GM23338 (cell line): ENCODE data around the gene APBB1IP. TPM values are rescaled to one million over a fixed set of nuclear protein-coding genes. Genes with fewer than 3 reads are reported as not detected.

Experiments used
- ATAC-seq: fragments of 200-7000 bp; cut with Tn5 transposase; 3 replicates; pipeline ENCODE4 v1.9.1; 2020
- DNase-seq: peaks from one replicate; pipeline ENCODE4 v3.0.0-alpha.2; 2015; ENCODE audit warnings: low spot score
- H2AFZ ChIP-seq: fragments of 200-600 bp; sonication (generic); 2 replicates; pipeline ENCODE4 v1.8.0; 2016; ENCODE audit warnings: antibody characterized with exemption, mild to moderate bottlenecking, moderate library complexity
- H3F3A ChIP-seq: fragments of 200-600 bp; sonication (generic); replicated peaks from 2 replicates; pipeline ENCODE4 v1.8.0; 2017; ENCODE audit warnings: antibody characterized with exemption, mixed run types, low read depth
- H3K27ac ChIP-seq: fragments of 200-600 bp; sonication (generic); 2 replicates; pipeline ENCODE4 v1.6.1; 2016; ENCODE audit warnings: low read depth
- H3K27me3 ChIP-seq: fragments of 200-600 bp; sonication (generic); 2 replicates; pipeline ENCODE4 v1.8.0; 2016; ENCODE audit warnings: mild to moderate bottlenecking, mixed run types, moderate library complexity; ENCODE audit not compliant: insufficient read depth
- H3K36me3 ChIP-seq: fragments of 200-600 bp; sonication (generic); 2 replicates; pipeline ENCODE4 v1.8.0; 2016; ENCODE audit warnings: mild to moderate bottlenecking; ENCODE audit not compliant: insufficient read depth
- H3K4me1 ChIP-seq: fragments of 200-600 bp; sonication (generic); 2 replicates; pipeline ENCODE4 v1.8.0; 2016; ENCODE audit warnings: mild to moderate bottlenecking, moderate library complexity; ENCODE audit not compliant: insufficient read depth
- H3K4me2 ChIP-seq: fragments of 200-600 bp; sonication (generic); 2 replicates; pipeline ENCODE4 v1.7.1; 2017; ENCODE audit warnings: mixed run types
- H3K4me3 ChIP-seq: fragments of 200-600 bp; sonication (generic); 2 replicates; pipeline ENCODE4 v1.6.1; 2016; ENCODE audit warnings: mixed run types
- H3K79me2 ChIP-seq: fragments of 200-600 bp; sonication (generic); replicated peaks from 2 replicates; pipeline ENCODE4 v1.8.0; 2017; ENCODE audit warnings: mild to moderate bottlenecking; ENCODE audit not compliant: insufficient read depth
- H3K9me2 ChIP-seq: fragments of 200-600 bp; sonication (generic); 2 replicates; pipeline ENCODE4 v1.8.0; 2017; ENCODE audit not compliant: insufficient read depth
- H4K20me1 ChIP-seq: fragments of 200-600 bp; sonication (generic); replicated peaks from 2 replicates; pipeline ENCODE4 v1.8.0; 2017; ENCODE audit warnings: mild to moderate bottlenecking; ENCODE audit not compliant: insufficient read depth
- H3K27ac Mint-ChIP-seq: 2 replicates; pipeline ENCODE4 v1.8.0; 2020; ENCODE audit warnings: inconsistent platforms, mild to moderate bottlenecking, moderate library complexity, mixed read lengths
- H3K27me3 Mint-ChIP-seq: 3 replicates; pipeline ENCODE4 v1.8.0; 2022; ENCODE audit warnings: low read depth, mild to moderate bottlenecking, moderate library complexity, mixed read lengths, inconsistent platforms; ENCODE audit not compliant: insufficient read depth, poor library complexity
- H3K36me3 Mint-ChIP-seq: 3 replicates; pipeline ENCODE4 v1.8.0; 2021; ENCODE audit warnings: low read depth, mild to moderate bottlenecking, inconsistent platforms, moderate library complexity, mixed read lengths
- H3K4me1 Mint-ChIP-seq: 3 replicates; pipeline ENCODE4 v1.8.0; 2020; ENCODE audit warnings: mild to moderate bottlenecking, inconsistent platforms, mixed read lengths
- H3K4me3 Mint-ChIP-seq: 3 replicates; pipeline ENCODE4 v1.8.0; 2021; ENCODE audit warnings: moderate library complexity, mild to moderate bottlenecking, inconsistent platforms, mixed read lengths
- H3K9me3 Mint-ChIP-seq: 3 replicates; pipeline ENCODE4 v1.8.0; 2020; ENCODE audit warnings: moderate library complexity, mild to moderate bottlenecking, inconsistent platforms, mixed read lengths
- CREB1 ChIP-seq: fragments of 250-450 bp; sonication (Bioruptor Pico); IDR thresholded peaks from 2 replicates; pipeline ENCODE4 v1.5.0; 2020; ENCODE audit warnings: low read depth, mild to moderate bottlenecking, moderate library complexity
- EZH2 ChIP-seq: fragments of 200-600 bp; sonication (generic); IDR thresholded peaks from one replicate; pipeline ENCODE4 v1.8.0; 2017; ENCODE audit warnings: antibody characterized with exemption, mild to moderate bottlenecking, low read depth; ENCODE audit not compliant: unreplicated experiment
- EZH2phosphoT487 ChIP-seq: fragments of 200-600 bp; sonication (generic); IDR thresholded peaks from one replicate; pipeline ENCODE4 v1.8.1; 2018; ENCODE audit warnings: antibody characterized with exemption; ENCODE audit not compliant: unreplicated experiment
- JUNB ChIP-seq: IDR thresholded peaks from one replicate; pipeline ENCODE4 v1.6.1; 2016; ENCODE audit warnings: antibody characterized with exemption; ENCODE audit not compliant: unreplicated experiment
- NANOG ChIP-seq: IDR thresholded peaks from 2 replicates; pipeline ENCODE4 v1.6.1; 2016; ENCODE audit warnings: antibody characterized with exemption, borderline replicate concordance
- POLR2AphosphoS5 ChIP-seq: IDR thresholded peaks from 2 replicates; pipeline ENCODE4 v1.6.1; 2016; ENCODE audit warnings: antibody characterized with exemption, low read depth
- STAT1 ChIP-seq: IDR thresholded peaks from one replicate; pipeline ENCODE4 v1.6.1; 2016; ENCODE audit warnings: antibody characterized with exemption; ENCODE audit not compliant: unreplicated experiment
- ZNF114 ChIP-seq: fragments of 250-450 bp; sonication (Bioruptor Pico); IDR thresholded peaks from 2 replicates; pipeline ENCODE4 v1.5.0; 2020; ENCODE audit warnings: mild to moderate bottlenecking, moderate library complexity
- ZNF331 ChIP-seq: fragments of 250-450 bp; sonication (Bioruptor Pico); IDR thresholded peaks from 2 replicates; pipeline ENCODE4 v1.5.0; 2020; ENCODE audit warnings: low read depth, mild to moderate bottlenecking, moderate library complexity
- polyA plus RNA-seq: library from polyadenylated mRNA; unstranded; fragments of >200 nt; fragmentation: Nextera tagmentation; extraction: Ambion mirVana; gene quantifications from 2 replicates; pipeline ENCODE4 v1.2.1, GENCODE V29; 2016
- total RNA-seq: library from RNA; depleted of rRNA; stranded (reverse); fragments of >200 nt; shearing (Covaris generic); gene quantifications from 2 replicates; pipeline ENCODE4 v1.2.3, GENCODE V29; 2014
- TF ChIP-seq, protein P1 (sequence below): fragments of 250-450 bp; sonication (Bioruptor Pico); IDR thresholded peaks from 2 replicates; pipeline ENCODE4 v1.5.0; 2020; ENCODE audit warnings: mild to moderate bottlenecking, moderate library complexity
- TF ChIP-seq, protein P2 (sequence below): IDR thresholded peaks from 2 replicates; pipeline ENCODE4 v1.6.1; 2016; ENCODE audit warnings: antibody characterized with exemption
- TF ChIP-seq, protein P3 (sequence below), 2 experiments: fragments of 200-600 bp in 1 of 2; sonication (generic) in 1 of 2; conservative IDR thresholded peaks; 2 replicates each; pipeline versions ENCODE4 v1.5.1 to v1.6.1; 2016 to 2017; ENCODE audit warnings: antibody characterized with exemption in 2 of 2, low read depth in 2 of 2, mild to moderate bottlenecking in 2 of 2, moderate library complexity in 1 of 2

The APBB1IP gene
- total and polyA plus RNA-seq, 2 experiments from 2014 or later: 0.14 to 0.16 TPM

DNA sequence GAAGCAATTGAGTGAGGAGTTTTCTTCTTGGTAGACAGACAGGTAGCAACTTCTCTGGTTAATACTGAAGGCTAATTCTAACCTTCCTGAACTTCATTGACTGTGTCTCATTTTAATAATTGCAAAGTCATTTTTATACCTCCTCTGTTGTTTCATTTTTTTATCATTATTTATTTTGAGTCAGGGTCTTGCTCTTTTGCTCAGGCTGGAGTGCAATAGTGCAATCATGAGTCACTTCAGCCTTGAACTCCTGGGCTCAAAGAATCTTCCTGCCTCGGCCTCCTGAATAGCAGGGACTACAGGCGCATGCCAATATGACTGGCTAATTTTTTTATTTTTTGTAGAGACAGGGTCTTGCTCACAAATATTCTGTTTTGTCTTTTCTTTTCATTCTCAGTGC, 45.4 kb downstream of the APBB1IP start (continued):
- TF ChIP-seq, protein P1, sequence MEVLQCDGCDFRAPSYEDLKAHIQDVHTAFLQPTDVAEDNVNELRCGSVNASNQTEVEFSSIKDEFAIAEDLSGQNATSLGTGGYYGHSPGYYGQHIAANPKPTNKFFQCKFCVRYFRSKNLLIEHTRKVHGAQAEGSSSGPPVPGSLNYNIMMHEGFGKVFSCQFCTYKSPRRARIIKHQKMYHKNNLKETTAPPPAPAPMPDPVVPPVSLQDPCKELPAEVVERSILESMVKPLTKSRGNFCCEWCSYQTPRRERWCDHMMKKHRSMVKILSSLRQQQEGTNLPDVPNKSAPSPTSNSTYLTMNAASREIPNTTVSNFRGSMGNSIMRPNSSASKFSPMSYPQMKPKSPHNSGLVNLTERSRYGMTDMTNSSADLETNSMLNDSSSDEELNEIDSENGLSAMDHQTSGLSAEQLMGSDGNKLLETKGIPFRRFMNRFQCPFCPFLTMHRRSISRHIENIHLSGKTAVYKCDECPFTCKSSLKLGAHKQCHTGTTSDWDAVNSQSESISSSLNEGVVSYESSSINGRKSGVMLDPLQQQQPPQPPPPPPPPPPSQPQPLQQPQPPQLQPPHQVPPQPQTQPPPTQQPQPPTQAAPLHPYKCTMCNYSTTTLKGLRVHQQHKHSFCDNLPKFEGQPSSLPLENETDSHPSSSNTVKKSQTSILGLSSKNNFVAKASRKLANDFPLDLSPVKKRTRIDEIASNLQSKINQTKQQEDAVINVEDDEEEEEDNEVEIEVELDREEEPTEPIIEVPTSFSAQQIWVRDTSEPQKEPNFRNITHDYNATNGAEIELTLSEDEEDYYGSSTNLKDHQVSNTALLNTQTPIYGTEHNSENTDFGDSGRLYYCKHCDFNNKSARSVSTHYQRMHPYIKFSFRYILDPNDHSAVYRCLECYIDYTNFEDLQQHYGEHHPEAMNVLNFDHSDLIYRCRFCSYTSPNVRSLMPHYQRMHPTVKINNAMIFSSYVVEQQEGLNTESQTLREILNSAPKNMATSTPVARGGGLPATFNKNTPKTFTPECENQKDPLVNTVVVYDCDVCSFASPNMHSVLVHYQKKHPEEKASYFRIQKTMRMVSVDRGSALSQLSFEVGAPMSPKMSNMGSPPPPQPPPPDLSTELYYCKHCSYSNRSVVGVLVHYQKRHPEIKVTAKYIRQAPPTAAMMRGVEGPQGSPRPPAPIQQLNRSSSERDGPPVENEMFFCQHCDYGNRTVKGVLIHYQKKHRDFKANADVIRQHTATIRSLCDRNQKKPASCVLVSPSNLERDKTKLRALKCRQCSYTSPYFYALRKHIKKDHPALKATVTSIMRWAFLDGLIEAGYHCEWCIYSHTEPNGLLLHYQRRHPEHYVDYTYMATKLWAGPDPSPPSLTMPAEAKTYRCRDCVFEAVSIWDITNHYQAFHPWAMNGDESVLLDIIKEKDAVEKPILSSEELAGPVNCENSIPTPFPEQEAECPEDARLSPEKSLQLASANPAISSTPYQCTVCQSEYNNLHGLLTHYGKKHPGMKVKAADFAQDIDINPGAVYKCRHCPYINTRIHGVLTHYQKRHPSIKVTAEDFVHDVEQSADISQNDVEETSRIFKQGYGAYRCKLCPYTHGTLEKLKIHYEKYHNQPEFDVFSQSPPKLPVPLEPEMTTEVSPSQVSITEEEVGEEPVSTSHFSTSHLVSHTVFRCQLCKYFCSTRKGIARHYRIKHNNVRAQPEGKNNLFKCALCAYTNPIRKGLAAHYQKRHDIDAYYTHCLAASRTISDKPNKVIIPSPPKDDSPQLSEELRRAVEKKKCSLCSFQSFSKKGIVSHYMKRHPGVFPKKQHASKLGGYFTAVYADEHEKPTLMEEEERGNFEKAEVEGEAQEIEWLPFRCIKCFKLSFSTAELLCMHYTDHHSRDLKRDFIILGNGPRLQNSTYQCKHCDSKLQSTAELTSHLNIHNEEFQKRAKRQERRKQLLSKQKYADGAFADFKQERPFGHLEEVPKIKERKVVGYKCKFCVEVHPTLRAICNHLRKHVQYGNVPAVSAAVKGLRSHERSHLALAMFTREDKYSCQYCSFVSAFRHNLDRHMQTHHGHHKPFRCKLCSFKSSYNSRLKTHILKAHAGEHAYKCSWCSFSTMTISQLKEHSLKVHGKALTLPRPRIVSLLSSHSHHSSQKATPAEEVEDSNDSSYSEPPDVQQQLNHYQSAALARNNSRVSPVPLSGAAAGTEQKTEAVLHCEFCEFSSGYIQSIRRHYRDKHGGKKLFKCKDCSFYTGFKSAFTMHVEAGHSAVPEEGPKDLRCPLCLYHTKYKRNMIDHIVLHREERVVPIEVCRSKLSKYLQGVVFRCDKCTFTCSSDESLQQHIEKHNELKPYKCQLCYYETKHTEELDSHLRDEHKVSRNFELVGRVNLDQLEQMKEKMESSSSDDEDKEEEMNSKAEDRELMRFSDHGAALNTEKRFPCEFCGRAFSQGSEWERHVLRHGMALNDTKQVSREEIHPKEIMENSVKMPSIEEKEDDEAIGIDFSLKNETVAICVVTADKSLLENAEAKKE: no peak
- TF ChIP-seq ZNF331 (CRISPR knock-in tag) (no peak), ZNF114 (CRISPR knock-in tag) (no peak), EZH2phosphoT487 (no peak)
- TF ChIP-seq, protein P2, sequence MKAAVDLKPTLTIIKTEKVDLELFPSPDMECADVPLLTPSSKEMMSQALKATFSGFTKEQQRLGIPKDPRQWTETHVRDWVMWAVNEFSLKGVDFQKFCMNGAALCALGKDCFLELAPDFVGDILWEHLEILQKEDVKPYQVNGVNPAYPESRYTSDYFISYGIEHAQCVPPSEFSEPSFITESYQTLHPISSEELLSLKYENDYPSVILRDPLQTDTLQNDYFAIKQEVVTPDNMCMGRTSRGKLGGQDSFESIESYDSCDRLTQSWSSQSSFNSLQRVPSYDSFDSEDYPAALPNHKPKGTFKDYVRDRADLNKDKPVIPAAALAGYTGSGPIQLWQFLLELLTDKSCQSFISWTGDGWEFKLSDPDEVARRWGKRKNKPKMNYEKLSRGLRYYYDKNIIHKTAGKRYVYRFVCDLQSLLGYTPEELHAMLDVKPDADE: no peak

DNA sequence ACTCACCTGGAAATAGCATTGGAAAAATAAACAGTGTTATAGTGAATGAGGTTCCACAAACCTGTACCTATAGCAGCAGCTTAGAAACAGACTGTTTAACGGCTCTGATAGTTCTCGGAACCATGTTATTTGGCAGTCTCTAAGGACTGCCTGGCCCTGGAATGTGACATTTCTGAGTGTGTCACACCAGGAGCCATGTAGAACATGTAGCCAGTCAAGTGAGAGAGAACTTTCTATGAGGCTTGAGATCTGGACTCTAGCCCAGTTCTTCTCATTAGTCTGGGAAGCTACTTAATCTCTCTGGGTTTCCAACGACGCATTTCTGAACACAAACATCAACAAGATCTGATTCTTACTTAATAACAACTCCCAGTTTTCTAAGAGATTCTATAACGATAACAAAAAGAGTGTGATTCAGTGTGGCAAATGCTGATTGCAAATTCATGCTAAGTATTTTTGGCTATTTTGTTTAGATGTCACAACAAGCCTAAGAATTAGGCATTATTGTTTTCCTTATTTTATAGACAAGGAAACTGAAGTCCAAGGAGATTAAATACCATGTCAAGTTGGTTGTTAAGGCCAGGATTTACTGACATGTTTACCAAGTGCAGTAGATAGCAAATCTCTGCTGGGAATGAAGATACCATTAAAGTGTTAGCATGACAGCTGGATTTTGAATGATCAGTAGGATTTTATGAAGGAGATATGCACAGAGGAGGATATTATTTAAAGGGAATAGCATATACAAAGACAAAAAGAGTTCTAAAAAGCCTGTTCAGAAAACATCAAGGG, 47.2 kb downstream of the APBB1IP start:
- Mint-ChIP-seq H3K4me1 (no peaks in the 10 kb centered on the region; the same call in 2 of the 3 replicates), H3K36me3 (no peaks in the 10 kb centered on the region), H3K9me3 (no peaks in the 10 kb centered on the region), H3K27me3 (no peaks in the 10 kb centered on the region), H3K4me3 (no peak overlapping the region), H3K27ac (no peak overlapping the region)
- DNase-seq (no peak), ATAC-seq (no peak)
- no peak overlapping the region for H2AFZ ChIP-seq
- no peak overlapping the region for H3K4me3 ChIP-seq
- H3K27ac ChIP-seq: no peak overlapping the region
- no peaks in the 10 kb centered on the region for H3K4me1 ChIP-seq
- no peaks in the 10 kb centered on the region for H3K36me3 ChIP-seq
- no peaks in the 10 kb centered on the region for H3K27me3 ChIP-seq
- no peaks in the 10 kb centered on the region for H3K9me2 ChIP-seq
- no peaks in the 10 kb centered on the region for H4K20me1 ChIP-seq
- no peaks in the 10 kb centered on the region for H3K79me2 ChIP-seq
- no peak overlapping the region for H3K4me2 ChIP-seq
- no peaks in the 10 kb centered on the region for H3F3A ChIP-seq
- TF ChIP-seq STAT1 (no peak), CREB1 (CRISPR knock-in tag) (no peak), NANOG (no peak), POLR2AphosphoS5 (no peak), EZH2phosphoT487 (no peak), EZH2 (no peak), JUNB (no peak), ZNF331 (CRISPR knock-in tag) (no peak), ZNF114 (CRISPR knock-in tag) (no peak)
- TF ChIP-seq, protein P2: no peak
- TF ChIP-seq, protein P3, sequence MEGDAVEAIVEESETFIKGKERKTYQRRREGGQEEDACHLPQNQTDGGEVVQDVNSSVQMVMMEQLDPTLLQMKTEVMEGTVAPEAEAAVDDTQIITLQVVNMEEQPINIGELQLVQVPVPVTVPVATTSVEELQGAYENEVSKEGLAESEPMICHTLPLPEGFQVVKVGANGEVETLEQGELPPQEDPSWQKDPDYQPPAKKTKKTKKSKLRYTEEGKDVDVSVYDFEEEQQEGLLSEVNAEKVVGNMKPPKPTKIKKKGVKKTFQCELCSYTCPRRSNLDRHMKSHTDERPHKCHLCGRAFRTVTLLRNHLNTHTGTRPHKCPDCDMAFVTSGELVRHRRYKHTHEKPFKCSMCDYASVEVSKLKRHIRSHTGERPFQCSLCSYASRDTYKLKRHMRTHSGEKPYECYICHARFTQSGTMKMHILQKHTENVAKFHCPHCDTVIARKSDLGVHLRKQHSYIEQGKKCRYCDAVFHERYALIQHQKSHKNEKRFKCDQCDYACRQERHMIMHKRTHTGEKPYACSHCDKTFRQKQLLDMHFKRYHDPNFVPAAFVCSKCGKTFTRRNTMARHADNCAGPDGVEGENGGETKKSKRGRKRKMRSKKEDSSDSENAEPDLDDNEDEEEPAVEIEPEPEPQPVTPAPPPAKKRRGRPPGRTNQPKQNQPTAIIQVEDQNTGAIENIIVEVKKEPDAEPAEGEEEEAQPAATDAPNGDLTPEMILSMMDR (conservative IDR thresholded peaks at IDR 0.05; ENCODE audit: low read depth in 2 of 2): no peak
